Stimulated activated naive CD8-positive, alpha-beta T cell treated with anti-CD3 and anti-CD28 coated beads, Interleukin-15, amount 100 ng/mL, for 72 hours (primary cell): ENCODE results near the gene EYA3.
"Not testable (repeated sequence)": the region's sequence is repeated elsewhere in the genome, so short reads cannot be mapped to it uniquely, and the experiment has no call there.

Experiments
- ATAC-seq: fragments of 150-1000 bp; cut with Tn5 transposase; 2 replicates; pipeline ENCODE4 v1.10.0; 2021; ENCODE audit warnings: mild to moderate bottlenecking, moderate library complexity
- DNase-seq, 2 donors: peaks; one replicate each; pipeline ENCODE4 v3.0.0; 2021 to 2022
- H3K27ac Mint-ChIP-seq, 2 donors: one replicate each; pipeline ENCODE4 v1.8.0; 2022; ENCODE audit warnings: mild to moderate bottlenecking in 2 of 2, mixed read lengths in 2 of 2, moderate library complexity in 2 of 2
- H3K27me3 Mint-ChIP-seq: one replicate; pipeline ENCODE4 v1.8.0; 2022; ENCODE audit warnings: mixed read lengths
- H3K4me1 Mint-ChIP-seq: one replicate; pipeline ENCODE4 v1.8.0; 2022; ENCODE audit warnings: mild to moderate bottlenecking, mixed read lengths
- H3K4me3 Mint-ChIP-seq, 2 donors: one replicate each; pipeline ENCODE4 v1.8.0; 2022; ENCODE audit warnings: mild to moderate bottlenecking in 2 of 2, mixed read lengths in 2 of 2, moderate library complexity in 1 of 2
- H3K9me3 Mint-ChIP-seq, 2 donors: one replicate each; pipeline ENCODE4 v1.8.0; 2022; ENCODE audit warnings: mixed read lengths in 2 of 2

EYA3 gene

DNA sequence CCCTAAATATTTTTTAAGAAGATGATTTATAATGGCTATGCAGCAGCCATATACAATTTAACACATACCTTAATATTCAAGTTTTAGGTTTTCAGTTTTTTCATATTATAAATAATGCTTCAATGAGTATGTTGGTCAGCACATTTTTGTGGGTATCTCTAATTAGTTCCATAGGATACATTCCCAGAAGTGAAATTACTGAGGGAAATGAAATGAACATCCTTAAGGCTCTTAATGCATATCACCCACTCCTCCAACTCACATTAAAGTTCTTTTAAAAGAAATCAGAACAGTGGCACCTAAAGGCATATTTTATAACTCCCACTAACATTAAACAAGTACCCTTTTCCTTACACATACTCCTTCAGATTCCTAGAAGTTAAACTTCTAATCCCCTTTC is 56.1 kb downstream of the EYA3 start:
- Mint-ChIP-seq H3K4me1 (peaks cover 7% of the 10 kb centered on the region), H3K4me3 (no peak overlapping the region), H3K27me3 (no peaks in the 10 kb centered on the region), H3K27ac (peak overlapping the region in 1 of 2 donors; percentile 6), H3K9me3 (no peaks in the 10 kb centered on the region)
- ATAC-seq, result no peak
- DNase-seq, result no peak

GRCh38 chr1:28031173-28031572 is 57.2 kb downstream of the EYA3 start:
- no peak overlapping the region for H3K4me3 Mint-ChIP-seq
- peaks cover 8% of the 10 kb centered on the region for H3K4me1 Mint-ChIP-seq
- ATAC-seq (no peak), DNase-seq (no peak)
- peak overlapping the region in 1 of 2 donors; percentile 54 for H3K27ac Mint-ChIP-seq
- H3K27me3 Mint-ChIP-seq, result no peaks in the 10 kb centered on the region
- no peaks in the 10 kb centered on the region for H3K9me3 Mint-ChIP-seq

DNA sequence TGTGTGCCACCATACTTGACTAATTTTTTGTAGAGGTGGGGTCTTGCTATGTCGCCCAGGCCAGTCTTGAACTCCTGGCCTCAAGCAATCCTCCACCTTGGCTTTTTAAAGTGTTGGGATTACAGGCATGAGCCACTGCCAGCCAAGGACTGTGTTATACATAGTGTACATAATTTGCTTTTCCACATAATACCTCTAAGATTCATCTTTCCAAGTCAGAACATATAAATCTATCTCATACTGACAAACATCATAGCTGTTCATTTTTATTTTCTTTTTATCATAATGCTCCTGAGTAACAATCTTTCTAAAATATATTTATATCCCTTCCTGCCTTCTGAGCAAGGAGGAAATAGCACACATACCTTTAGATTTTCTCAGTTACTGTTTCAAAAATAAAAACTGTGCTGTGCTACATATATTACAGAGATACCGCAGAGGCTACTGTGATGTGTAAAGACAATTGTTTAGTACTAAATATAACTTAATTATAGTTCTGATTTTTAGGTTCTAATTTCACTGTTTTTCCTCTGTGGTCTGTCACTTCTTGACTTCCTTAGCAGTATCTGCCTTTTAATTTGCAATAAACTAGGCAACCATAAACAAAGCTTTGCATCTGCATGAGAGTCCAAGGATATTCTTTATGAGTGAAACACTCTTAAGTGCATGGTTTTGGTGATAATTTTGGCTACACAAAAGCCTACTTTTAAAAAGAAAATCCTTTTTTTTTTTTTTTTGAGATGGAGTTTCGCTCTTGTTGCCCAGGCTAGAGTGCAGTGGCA is 59.3 kb downstream of the EYA3 start:
- Mint-ChIP-seq H3K27ac (peak overlapping the region in 1 of 2 donors; percentile 65), H3K4me3 (no peak overlapping the region), H3K27me3 (no peaks in the 10 kb centered on the region), H3K4me1 (peaks cover 8% of the 10 kb centered on the region), H3K9me3 (no peaks in the 10 kb centered on the region)
- ATAC-seq (no peak), DNase-seq (no peak)

GRCh38 chr1:28027660-28028059 is 60.8 kb downstream of the EYA3 start:
- Mint-ChIP-seq H3K9me3 (no peaks in the 10 kb centered on the region), H3K4me3 (no peak overlapping the region), H3K27me3 (no peaks in the 10 kb centered on the region), H3K27ac (peak overlapping the region in 1 of 2 donors; percentile 42), H3K4me1 (peaks cover 8% of the 10 kb centered on the region)
- DNase-seq (no peak), ATAC-seq (no peak)

DNA sequence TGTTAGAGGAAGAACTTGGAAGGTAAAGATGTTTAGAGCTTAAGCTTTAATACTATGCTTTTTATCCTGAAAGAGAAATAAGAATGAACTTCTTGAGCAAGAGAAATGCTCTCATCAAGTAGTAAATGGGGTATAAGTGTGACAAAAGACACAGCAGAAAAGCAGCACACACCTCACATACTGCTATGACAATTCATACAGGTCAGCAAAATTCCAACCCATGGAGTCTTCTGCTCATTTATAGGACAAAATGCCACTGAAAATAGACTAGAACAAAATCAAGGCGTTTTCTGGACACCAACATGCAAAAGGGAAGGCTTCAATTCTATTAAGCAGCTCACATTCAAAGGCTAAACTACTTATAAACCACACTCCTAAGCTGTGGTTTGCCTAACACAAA is 61.2 kb downstream of the EYA3 start:
- no peak overlapping the region for H3K4me3 Mint-ChIP-seq
- H3K4me1 Mint-ChIP-seq, result peaks cover 8% of the 10 kb centered on the region
- DNase-seq, result no peak
- no peaks in the 10 kb centered on the region for H3K27me3 Mint-ChIP-seq
- ATAC-seq, result no peak
- no peak overlapping the region for H3K27ac Mint-ChIP-seq
- H3K9me3 Mint-ChIP-seq, result no peaks in the 10 kb centered on the region

- DNase-seq (no peak), ATAC-seq (no peak)
- H3K27me3 Mint-ChIP-seq, result no peaks in the 10 kb centered on the region
- no peaks in the 10 kb centered on the region for H3K9me3 Mint-ChIP-seq
- peaks cover 11% of the 10 kb centered on the region for H3K4me1 Mint-ChIP-seq
- H3K27ac Mint-ChIP-seq, result peak overlapping the region in 1 of 2 donors; percentile 27
- H3K4me3 Mint-ChIP-seq, result no peak overlapping the region
Measured at GRCh38 chr1:28026329-28026728, 62.1 kb downstream of the EYA3 start.

DNA sequence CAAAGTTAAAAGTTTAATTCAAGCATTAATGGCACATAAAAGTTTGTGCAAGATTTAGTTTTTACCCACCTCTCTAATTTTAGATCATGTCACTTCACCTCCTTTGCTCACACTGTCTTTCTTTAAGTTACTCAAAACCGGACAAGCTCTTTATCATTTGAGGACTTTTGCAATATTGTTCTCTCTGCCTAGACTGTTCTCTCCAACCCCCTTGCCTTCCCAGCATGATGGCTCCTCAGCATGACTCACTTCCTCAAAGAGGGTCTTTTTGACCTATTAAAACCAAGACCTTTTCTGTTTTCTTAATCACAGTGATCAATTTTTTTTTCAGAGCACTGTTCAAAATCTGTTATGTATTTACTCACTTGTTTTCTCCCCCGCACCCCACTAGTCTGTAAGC is 67.3 kb downstream of the EYA3 start:
- Mint-ChIP-seq H3K4me3 (no peak overlapping the region), H3K27ac (peak overlapping the region in 1 of 2 donors; percentile 55), H3K4me1 (peaks cover 8% of the 10 kb centered on the region), H3K27me3 (no peaks in the 10 kb centered on the region), H3K9me3 (no peaks in the 10 kb centered on the region)
- ATAC-seq (no peak), DNase-seq (no peak)

DNA sequence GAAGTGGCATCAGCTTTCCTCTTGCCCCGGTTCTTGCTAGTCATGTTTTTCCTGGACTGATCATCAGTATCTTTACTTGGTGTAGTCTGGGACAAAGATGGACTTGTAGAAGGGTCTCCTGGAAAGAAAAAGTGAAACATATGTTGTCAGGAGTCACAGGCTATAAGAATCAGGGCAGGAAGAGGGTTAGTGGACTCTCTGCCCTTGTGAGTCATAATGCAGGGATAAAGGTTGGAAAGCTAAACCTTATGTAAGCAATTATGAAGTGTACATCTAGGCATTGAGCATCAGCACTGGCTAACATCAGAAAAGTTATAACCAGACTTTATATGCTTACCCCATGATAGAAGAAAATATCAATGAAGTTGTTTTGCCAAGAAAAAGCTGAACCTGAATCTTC is 77.4 kb downstream of the EYA3 start:
- Mint-ChIP-seq H3K27me3 (no peaks in the 10 kb centered on the region), H3K4me1 (no peaks in the 10 kb centered on the region), H3K27ac (no peak overlapping the region), H3K4me3 (no peak overlapping the region), H3K9me3 (no peaks in the 10 kb centered on the region)
- DNase-seq (no peak), ATAC-seq (no peak)

DNA sequence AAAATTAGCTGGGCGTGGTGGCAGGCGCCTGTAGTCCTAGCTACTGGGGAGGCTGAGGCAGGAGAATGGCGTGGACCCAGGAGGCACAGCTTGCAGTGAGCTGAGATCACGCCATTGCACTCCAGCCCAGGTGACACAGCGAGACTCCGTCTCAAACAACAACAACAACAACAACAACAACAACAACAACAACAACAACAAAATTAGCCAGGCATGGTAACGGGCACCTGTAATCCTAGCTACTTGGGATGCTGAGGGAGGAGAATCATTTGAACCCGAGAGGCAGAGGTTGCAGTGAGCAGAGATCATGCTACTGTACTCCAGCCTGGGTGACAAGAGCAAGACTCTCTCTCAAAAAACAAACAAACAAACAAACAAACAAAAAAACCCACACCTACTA is 85.3 kb downstream of the EYA3 start:
- not testable (repeated sequence) for H3K4me1 Mint-ChIP-seq, H3K4me3 Mint-ChIP-seq

GRCh38 chr1:28002600-28002999 is 85.8 kb downstream of the EYA3 start:
- Mint-ChIP-seq H3K4me3 (no peak overlapping the region), H3K27ac (no peak overlapping the region)

More for the DNA sequence above, 85.3 kb downstream of the EYA3 start:
- H3K9me3 Mint-ChIP-seq, DNase-seq, H3K27me3 Mint-ChIP-seq, H3K27ac Mint-ChIP-seq, ATAC-seq: not testable (repeated sequence)

GRCh38 chr1:27999055-27999454 is 89.4 kb downstream of the EYA3 start:
- H3K27ac Mint-ChIP-seq, result no peak overlapping the region
- DNase-seq (no peak), ATAC-seq (no peak)
- H3K4me3 Mint-ChIP-seq, result no peak overlapping the region
- no peaks in the 10 kb centered on the region for H3K27me3 Mint-ChIP-seq
- H3K9me3 Mint-ChIP-seq, result no peaks in the 10 kb centered on the region
- no peaks in the 10 kb centered on the region for H3K4me1 Mint-ChIP-seq

More at GRCh38 chr1:28002600-28002999, 85.8 kb downstream of the EYA3 start:
- no peak for ATAC-seq
- Mint-ChIP-seq H3K9me3 (no peaks in the 10 kb centered on the region), H3K4me1 (no peaks in the 10 kb centered on the region), H3K27me3 (no peaks in the 10 kb centered on the region)
- no peak for DNase-seq

DNA sequence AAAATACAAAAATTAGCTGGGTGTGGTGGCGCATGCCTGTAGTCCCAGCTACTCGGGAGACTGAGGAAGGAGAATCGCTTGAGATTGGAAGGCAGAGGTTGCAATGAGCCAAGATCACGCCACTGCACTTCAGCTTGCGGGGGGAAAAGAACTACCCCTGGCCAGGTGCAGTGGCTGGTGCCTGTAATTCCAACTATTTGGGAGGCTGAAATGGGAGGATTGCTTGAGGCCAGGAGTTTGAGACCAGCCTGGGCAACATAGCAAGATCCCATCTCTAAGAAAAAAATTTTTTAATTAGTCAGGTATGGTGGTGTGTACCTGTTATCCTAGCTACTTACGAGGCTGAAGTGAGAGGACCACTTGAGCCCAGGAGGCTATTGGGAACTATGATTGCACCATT is 93.9 kb downstream of the EYA3 start:
- peaks cover 20% of the 10 kb centered on the region for H3K4me1 Mint-ChIP-seq
- H3K9me3 Mint-ChIP-seq, H3K27me3 Mint-ChIP-seq, ATAC-seq, H3K4me3 Mint-ChIP-seq, DNase-seq, H3K27ac Mint-ChIP-seq: not testable (repeated sequence)

DNA sequence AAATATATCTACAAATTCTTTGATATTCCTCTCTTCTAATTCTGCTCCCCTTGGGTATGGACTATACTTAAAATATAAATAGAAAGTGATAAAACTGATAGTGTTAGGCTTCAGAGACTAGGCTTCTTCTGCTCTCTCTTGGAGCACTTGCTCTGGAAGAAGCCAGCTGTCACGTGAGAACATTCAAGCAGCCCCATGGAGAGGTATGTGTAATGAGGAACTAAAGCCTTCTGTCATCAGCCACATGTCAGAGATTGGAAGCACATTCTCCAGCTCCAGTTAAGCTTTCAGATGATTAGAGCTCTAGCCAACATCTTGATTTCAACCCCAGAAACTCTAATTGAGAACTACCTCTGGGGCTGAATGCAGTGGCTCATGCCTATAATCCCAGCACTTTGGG is 94.3 kb downstream of the EYA3 start:
- ATAC-seq (no peak), DNase-seq (no peak)
- no peaks in the 10 kb centered on the region for H3K9me3 Mint-ChIP-seq
- peak overlapping the region in 1 of 2 donors; percentile 74 for H3K27ac Mint-ChIP-seq
- no peak overlapping the region for H3K4me3 Mint-ChIP-seq
- no peaks in the 10 kb centered on the region for H3K27me3 Mint-ChIP-seq
- H3K4me1 Mint-ChIP-seq, result peaks cover 20% of the 10 kb centered on the region

DNA sequence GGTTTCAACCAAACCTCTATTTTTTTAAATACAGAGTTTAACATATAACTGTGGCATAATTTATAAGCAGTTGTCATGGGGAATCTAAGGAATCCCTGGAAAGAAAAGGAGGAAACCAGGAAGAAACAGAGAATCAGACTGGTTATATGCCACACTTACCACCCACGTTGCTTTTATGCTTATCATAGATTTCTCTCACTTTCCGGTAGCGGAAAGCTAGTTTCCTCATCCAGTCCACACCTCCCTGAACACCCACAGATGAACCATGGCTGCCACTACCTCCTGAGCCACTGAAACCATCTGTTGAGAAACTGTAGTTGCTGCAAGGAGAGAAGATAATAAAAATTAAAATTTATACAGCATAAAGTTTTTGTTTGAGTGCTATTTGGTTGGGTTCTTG is 95.2 kb downstream of the EYA3 start:
- Mint-ChIP-seq H3K4me1 (peaks cover 20% of the 10 kb centered on the region), H3K27me3 (no peaks in the 10 kb centered on the region)
- ATAC-seq, result no peak

DNA sequence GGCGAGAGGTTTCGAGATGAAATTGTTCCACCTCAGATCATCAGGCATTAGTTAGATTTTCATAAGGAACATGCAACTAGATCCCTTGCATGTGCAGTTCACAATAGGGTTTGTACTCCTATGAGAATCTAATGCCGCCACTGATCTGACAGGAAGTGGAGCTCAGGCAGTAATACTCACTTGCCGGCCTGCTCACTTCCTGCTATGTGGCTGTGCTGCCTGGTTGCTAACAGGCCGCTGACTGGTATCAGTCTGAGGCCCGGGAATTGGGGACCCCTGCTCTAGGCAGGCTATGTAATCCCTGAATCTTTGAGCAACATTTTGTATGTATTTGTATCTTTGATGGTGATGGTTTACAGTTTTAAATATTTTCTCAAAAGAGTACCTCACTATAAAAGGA is 96.1 kb downstream of the EYA3 start:
- ATAC-seq, result peak; percentile 93
- no peak overlapping the region for H3K4me3 Mint-ChIP-seq

More for the DNA sequence above, 95.2 kb downstream of the EYA3 start:
- no peak overlapping the region for H3K4me3 Mint-ChIP-seq
- DNase-seq, result no peak
- H3K9me3 Mint-ChIP-seq, result no peaks in the 10 kb centered on the region
- H3K27ac Mint-ChIP-seq, result peak overlapping the region in 1 of 2 donors; percentile 82

DNA sequence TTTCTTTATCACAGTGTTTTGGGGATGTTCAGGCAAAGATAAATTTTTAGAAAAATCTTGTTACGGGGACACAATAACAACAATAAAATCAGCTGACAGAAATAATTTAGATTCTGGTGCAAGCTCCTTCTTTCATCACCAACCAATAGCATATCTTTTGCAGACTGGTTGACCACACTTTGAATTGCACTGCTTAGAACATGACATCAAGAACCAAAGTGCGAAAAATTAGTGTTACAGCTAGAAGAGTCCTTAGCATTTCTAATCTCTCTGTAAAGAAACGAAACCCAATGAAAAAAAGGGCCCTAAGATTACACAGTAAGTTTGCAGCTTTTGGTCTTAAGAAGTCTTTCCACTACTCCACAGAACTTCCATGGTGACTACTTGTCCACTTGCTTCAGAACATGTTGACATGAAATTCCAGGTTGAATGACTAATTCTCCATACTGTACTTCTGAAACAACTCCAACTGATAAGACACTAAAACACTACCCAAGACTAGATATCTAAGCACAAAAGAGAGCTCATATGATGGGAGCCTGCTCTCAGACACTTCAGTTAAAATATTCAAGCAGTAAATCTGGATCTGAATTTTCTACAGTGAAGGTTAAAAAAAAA is 97.4 kb downstream of the EYA3 start:
- Mint-ChIP-seq H3K27me3 (no peaks in the 10 kb centered on the region), H3K27ac (no peak overlapping the region), H3K4me3 (no peak overlapping the region), H3K4me1 (peaks cover 20% of the 10 kb centered on the region), H3K9me3 (no peaks in the 10 kb centered on the region)
- DNase-seq (no peak), ATAC-seq (no peak)

More for the DNA sequence above, 96.1 kb downstream of the EYA3 start:
- DNase-seq, result peak; percentile 25 to 40
- H3K27ac Mint-ChIP-seq, result peak overlapping the region in 1 of 2 donors; percentile 72
- H3K4me1 Mint-ChIP-seq, result peaks cover 20% of the 10 kb centered on the region
- H3K27me3 Mint-ChIP-seq, result no peaks in the 10 kb centered on the region
- no peaks in the 10 kb centered on the region for H3K9me3 Mint-ChIP-seq
